ENCODE data around the gene SAT1.

The SAT1 gene

DNA sequence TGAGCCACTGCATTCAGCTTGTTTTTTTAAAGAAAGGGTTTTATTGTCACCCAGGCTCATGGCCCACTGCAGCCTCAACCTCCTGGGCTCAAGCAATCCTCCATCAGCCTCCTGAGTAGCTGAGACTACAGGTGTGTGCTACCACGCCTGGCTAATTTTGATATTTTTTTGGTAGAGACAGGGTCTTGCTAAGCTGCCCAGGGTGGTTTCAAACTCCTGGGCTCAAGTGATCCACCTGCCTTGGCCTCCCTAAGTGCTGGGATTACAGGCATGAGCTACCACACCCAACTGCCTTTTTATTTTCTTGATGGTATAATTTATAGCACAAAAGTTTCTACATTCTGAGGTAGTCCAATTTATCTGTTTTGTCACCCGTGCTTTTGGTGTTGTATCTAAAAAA is 38.9 kb downstream of the SAT1 start:
- POLR2A ChIA-PET: no interaction called here
- no peak for DNase-seq (ENCODE audit: extremely low spot score)
- CTCF ChIA-PET: no interaction called here
- TF ChIP-seq CTCF (IDR thresholded peaks at IDR 0.05; ENCODE audit: control extremely low read depth, extremely low read depth, low read depth, missing control alignments): no peak

DNA sequence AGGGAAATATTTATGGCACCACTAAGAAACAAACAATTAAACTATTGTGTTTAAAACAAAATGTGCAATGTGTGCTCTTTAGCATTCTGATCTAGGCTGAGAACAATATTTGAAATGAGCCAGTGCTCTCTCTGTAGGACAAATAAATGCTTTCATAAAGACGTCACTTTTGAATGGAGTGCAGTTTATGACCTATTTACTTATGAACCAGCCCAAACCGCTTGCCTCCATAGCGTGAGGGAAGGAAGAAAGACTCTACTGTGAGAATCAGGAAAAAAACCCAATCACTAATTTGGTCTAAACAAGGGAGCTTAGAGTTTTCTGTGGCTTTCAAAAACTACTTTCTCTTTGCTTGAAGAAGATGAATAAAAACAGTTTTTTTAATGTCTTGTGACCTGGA is 39.4 kb downstream of the SAT1 start:
- ChIA-PET POLR2A (no interaction called here), CTCF (interaction anchor here (1.0 kb wide), 1 partner anchor 27 kb away, joined by 3 read pairs; no protein-coding TSS in a partner anchor)
- TF ChIP-seq CTCF (IDR thresholded peaks at IDR 0.05; ENCODE audit: control extremely low read depth, extremely low read depth, low read depth, missing control alignments): no peak
- DNase-seq (ENCODE audit: extremely low spot score): no peak

DNA sequence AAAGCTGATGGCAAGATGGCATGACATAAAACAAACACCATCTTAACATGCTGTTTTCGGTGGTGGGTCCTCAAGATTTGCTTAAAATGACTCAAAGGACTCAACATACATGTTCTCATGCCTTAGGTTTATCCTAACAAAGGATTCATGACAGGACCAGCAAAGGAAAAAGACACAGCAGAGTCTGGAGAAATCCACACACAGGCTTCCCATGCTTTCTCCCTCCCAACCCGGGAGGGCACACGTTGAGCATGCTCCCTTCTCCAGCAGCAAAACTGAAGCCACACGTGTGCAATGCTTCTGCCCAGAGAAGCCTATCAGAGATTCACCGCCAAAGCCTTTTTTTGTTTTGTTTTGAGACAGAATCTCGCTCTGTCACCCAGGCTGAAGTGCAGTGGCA is 39.9 kb downstream of the SAT1 start:
- POLR2A ChIA-PET: no interaction called here
- no peak for DNase-seq (ENCODE audit: extremely low spot score)
- CTCF ChIA-PET: interaction anchor here (1.0 kb wide), 1 partner anchor 28 kb away, joined by 3 read pairs; no protein-coding TSS in a partner anchor
- no peak for TF ChIP-seq CTCF (IDR thresholded peaks at IDR 0.05; ENCODE audit: control extremely low read depth, extremely low read depth, low read depth, missing control alignments)

DNA sequence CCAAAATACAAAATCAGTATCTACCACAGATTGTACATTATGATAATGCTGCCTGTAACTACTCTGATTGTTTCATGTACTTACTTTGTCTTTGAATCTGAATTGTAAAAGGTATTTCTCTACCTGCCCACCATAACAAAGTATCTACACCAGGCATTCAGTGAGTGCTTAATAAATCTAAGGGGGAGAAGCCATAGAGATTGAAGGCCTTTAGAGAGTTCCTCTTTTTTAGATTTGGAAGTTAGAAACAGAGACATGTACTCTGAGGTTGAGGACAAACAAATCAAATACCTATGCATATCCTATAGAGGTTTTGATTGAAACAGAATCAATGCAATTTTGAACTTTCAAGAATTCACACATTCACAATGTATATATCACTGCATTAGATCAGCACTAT is 42.7 kb downstream of the SAT1 start:
- POLR2A ChIA-PET: no interaction called here

DNA sequence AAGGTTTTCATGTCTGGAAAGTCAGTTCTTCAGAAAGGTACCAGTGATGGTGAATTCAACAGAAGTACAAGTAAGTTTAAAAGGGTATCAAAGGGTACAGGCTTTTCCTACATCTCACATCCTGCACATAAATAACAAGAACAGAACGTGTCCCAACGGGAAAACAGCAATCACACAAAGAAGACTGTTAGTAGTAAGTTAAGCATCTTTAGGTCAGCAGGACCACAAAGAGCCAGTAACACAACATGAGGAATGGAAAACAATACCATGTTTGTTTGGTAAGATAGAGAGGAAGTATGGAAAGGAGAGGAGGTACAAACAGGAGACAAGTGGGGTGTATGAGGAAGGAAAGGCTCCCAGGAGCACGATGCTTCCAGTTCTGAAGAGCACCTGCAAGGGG is 43.2 kb downstream of the SAT1 start:
- ChIA-PET CTCF (no interaction called here), POLR2A (interaction anchor here (0.6 kb wide), 1 partner anchor 111 kb away, joined by 3 read pairs; no protein-coding TSS in a partner anchor)
- no peak for DNase-seq (ENCODE audit: extremely low spot score)
- no peak for TF ChIP-seq CTCF (IDR thresholded peaks at IDR 0.05; ENCODE audit: control extremely low read depth, extremely low read depth, low read depth, missing control alignments)

More for the DNA sequence above, 42.7 kb downstream of the SAT1 start:
- TF ChIP-seq CTCF (IDR thresholded peaks at IDR 0.05; ENCODE audit: control extremely low read depth, extremely low read depth, low read depth, missing control alignments): no peak
- CTCF ChIA-PET: no interaction called here
- DNase-seq (ENCODE audit: extremely low spot score): no peak

DNA sequence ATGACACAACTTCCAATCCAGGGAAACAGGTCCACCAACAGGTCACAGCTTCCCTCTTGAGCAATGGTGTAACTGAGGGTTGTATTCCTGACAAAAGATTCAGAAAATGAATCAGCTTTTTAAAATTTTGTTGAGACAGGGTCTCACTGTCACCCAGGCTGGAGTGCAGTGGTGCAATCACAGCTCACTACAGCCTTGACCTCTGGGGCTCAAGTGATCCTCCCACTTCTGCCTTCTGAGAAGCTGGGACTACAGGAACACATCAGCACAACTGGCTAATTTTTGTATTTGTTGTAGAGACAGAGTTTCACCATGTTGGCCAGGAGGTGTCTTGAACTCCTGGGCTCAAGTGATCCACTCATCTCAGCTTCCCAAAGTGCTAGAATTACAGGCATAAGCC is 43.7 kb downstream of the SAT1 start:
- POLR2A ChIA-PET: interaction anchor here (0.6 kb wide), 1 partner anchor 111 kb away, joined by 3 read pairs; no protein-coding TSS in a partner anchor
- no peak for DNase-seq (ENCODE audit: extremely low spot score)
- CTCF ChIA-PET: no interaction called here
- no peak for TF ChIP-seq CTCF (IDR thresholded peaks at IDR 0.05; ENCODE audit: control extremely low read depth, extremely low read depth, low read depth, missing control alignments)

DNA sequence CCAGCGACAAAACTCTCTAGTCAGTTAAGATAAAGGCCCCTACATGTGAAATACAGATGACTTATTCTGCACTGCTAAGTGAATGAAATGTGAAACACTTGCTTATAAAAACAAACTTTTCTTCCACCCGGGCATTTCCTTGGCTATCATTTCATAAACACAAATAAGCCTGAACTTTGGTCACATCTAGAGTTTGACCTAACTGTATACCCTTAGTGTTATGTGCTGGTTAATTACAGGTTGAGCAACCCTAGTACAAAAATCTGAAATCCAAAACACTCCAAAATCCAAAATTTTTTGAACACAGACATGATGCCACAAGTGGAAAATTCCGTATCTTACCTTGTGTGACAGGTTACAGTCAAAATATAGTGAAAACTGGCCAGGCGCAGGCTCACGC is 45.9 kb downstream of the SAT1 start:
- TF ChIP-seq CTCF (IDR thresholded peaks at IDR 0.05; ENCODE audit: control extremely low read depth, extremely low read depth, low read depth, missing control alignments): no peak
- DNase-seq (ENCODE audit: extremely low spot score): no peak
- POLR2A ChIA-PET: no interaction called here
- CTCF ChIA-PET: no interaction called here

All from GM10248 (cell line).